HEK293T (cell line): ENCODE data around the gene KANSL1.

Experiments used
- CTCF ChIA-PET: fragments of 350-600 bp; formaldehyde crosslinking; extraction: SDS; loops from one replicate; lab custom pipeline; 2021; ENCODE audit warnings: antibody characterized with exemption, inconsistent platforms; lab: Yijun Ruan, JAX
- POLR2A ChIA-PET: fragments of 350-600 bp; formaldehyde crosslinking; extraction: SDS; loops from one replicate; lab custom pipeline; 2020; ENCODE audit warnings: antibody characterized with exemption, inconsistent platforms; lab: Yijun Ruan, JAX
- DNase-seq: peaks from one replicate; pipeline ENCODE4 v3.0.0; 2012; ENCODE audit warnings: mixed read lengths; ENCODE audit errors: extremely low spot score
- ARNT ChIP-seq: fragments of 450-650 bp; IDR thresholded peaks from 2 replicates; pipeline ENCODE4 v1.6.1; 2017; ENCODE audit warnings: mild to moderate bottlenecking
- BHLHE40 ChIP-seq: fragments of 450-650 bp; IDR thresholded peaks from 2 replicates; pipeline ENCODE4 v1.6.1; 2016; ENCODE audit warnings: mild to moderate bottlenecking, moderate library complexity, borderline replicate concordance
- CTBP1 ChIP-seq: fragments of 450-650 bp; IDR thresholded peaks from 2 replicates; pipeline ENCODE4 v1.6.1; 2016; ENCODE audit warnings: borderline replicate concordance
- ELF4 ChIP-seq: fragments of 450-650 bp; IDR thresholded peaks from 2 replicates; pipeline ENCODE4 v1.6.1; 2017; ENCODE audit warnings: antibody characterized with exemption
- FOXA1 ChIP-seq: fragments of 450-650 bp; IDR thresholded peaks from 2 replicates; pipeline ENCODE4 v1.6.1; 2016; ENCODE audit warnings: mild to moderate bottlenecking
- FOXK2 ChIP-seq: fragments of 450-650 bp; IDR thresholded peaks from 2 replicates; pipeline ENCODE4 v1.6.1; 2016; ENCODE audit warnings: mild to moderate bottlenecking
- FOXM1 ChIP-seq: fragments of 450-650 bp; IDR thresholded peaks from 2 replicates; pipeline ENCODE4 v1.6.1; 2017; ENCODE audit warnings: mild to moderate bottlenecking, borderline replicate concordance
- HDGF ChIP-seq: fragments of 450-650 bp; IDR thresholded peaks from 2 replicates; pipeline ENCODE4 v1.6.1; 2017; ENCODE audit warnings: antibody characterized with exemption, borderline replicate concordance
- L3MBTL2 ChIP-seq: fragments of 450-650 bp; conservative IDR thresholded peaks from 2 replicates; pipeline ENCODE4 v1.6.1; 2016; ENCODE audit warnings: mild to moderate bottlenecking
- LEF1 ChIP-seq: fragments of 450-650 bp; IDR thresholded peaks from 2 replicates; pipeline ENCODE4 v1.6.1; 2017; ENCODE audit warnings: mild to moderate bottlenecking, borderline replicate concordance
- NFRKB ChIP-seq: fragments of 450-650 bp; IDR thresholded peaks from 2 replicates; pipeline ENCODE4 v1.6.1; 2016; ENCODE audit warnings: mild to moderate bottlenecking, moderate library complexity
- SP1 ChIP-seq: fragments of 450-650 bp; IDR thresholded peaks from 2 replicates; pipeline ENCODE4 v1.6.1; 2017
- SUZ12 ChIP-seq: fragments of 450-650 bp; IDR thresholded peaks from 2 replicates; pipeline ENCODE4 v1.6.1; 2016; ENCODE audit warnings: mild to moderate bottlenecking
- TARDBP ChIP-seq: fragments of 450-650 bp; IDR thresholded peaks from 2 replicates; pipeline ENCODE4 v1.6.1; 2016
- ZNF384 ChIP-seq: fragments of 450-650 bp; IDR thresholded peaks from 2 replicates; pipeline ENCODE4 v1.6.1; 2016
- TF ChIP-seq, protein P1 (sequence below): fragments of 450-650 bp; IDR thresholded peaks from 2 replicates; pipeline ENCODE4 v1.6.1; 2016

Gene KANSL1

GRCh38 chr17:45985447-45985846 lies 207.8 kb downstream of the KANSL1 start:
- no peak for DNase-seq
- ChIA-PET POLR2A (interaction anchor here (0.5 kb wide), 1 partner anchor 95 kb away, joined by 3 read pairs; no protein-coding TSS in a partner anchor), CTCF (no interaction called here)
- TF ChIP-seq HDGF (no peak), SP1 (no peak), TARDBP (no peak), LEF1 (no peak), FOXK2 (no peak), ZNF384 (no peak), ARNT (no peak), BHLHE40 (no peak), FOXA1 (no peak), CTBP1 (no peak)

DNA sequence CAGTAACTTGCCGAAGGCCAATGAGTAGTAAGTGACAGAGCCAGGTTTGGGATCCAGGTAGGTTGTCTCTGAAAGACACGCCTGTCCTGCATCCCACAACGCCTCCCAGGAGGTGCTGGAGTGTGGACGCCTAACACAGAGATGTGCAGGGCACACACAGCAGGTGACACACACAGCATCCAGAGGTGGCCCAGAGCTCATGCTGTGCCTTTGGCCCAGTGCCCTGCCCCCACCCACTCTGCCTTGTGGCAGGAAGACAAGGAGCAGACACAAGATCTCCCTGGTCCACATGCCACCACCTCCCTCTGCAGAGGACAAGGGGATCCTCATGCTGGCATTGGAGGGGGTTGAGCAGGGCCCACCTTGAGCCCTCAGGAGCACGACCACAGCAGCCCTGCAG lies 208.9 kb downstream of the KANSL1 start:
- CTCF ChIA-PET, result no interaction called here
- no peak for DNase-seq

GRCh38 chr17:45983614-45984310 lies 209.5 kb downstream of the KANSL1 start:
- DNase-seq, result no peak
- POLR2A ChIA-PET, result no interaction called here
- CTCF ChIA-PET, result interaction anchor here (0.6 kb wide), 1 partner anchor 73 kb away, joined by 4 read pairs; no protein-coding TSS in a partner anchor
- TF ChIP-seq BHLHE40 (no peak), HDGF (no peak), CTBP1 (no peak), FOXM1 (no peak), FOXA1 (no peak), TARDBP (no peak), ELF4 (no peak), FOXK2 (no peak), L3MBTL2 (no peak), SP1 (no peak), SUZ12 (no peak), ARNT (no peak), NFRKB (no peak)
- TF ChIP-seq, protein P1, sequence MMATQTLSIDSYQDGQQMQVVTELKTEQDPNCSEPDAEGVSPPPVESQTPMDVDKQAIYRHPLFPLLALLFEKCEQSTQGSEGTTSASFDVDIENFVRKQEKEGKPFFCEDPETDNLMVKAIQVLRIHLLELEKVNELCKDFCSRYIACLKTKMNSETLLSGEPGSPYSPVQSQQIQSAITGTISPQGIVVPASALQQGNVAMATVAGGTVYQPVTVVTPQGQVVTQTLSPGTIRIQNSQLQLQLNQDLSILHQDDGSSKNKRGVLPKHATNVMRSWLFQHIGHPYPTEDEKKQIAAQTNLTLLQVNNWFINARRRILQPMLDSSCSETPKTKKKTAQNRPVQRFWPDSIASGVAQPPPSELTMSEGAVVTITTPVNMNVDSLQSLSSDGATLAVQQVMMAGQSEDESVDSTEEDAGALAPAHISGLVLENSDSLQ, result no peak

More for the DNA sequence above, 208.9 kb downstream of the KANSL1 start:
- POLR2A ChIA-PET, result no interaction called here
- no peak for TF ChIP-seq CTBP1
- TF ChIP-seq ZNF384, result no peak
- TF ChIP-seq, protein P1, result no peak
- TF ChIP-seq FOXA1, result no peak
- TF ChIP-seq LEF1, result no peak
- TF ChIP-seq FOXM1, result no peak
- TF ChIP-seq FOXK2, result no peak
- no peak for TF ChIP-seq SP1
- no peak for TF ChIP-seq SUZ12
- TF ChIP-seq HDGF, result no peak
- TF ChIP-seq ELF4, result no peak
- TF ChIP-seq L3MBTL2, result no peak
- TF ChIP-seq BHLHE40, result no peak
- TF ChIP-seq TARDBP, result no peak
- no peak for TF ChIP-seq ARNT
- no peak for TF ChIP-seq NFRKB

DNA sequence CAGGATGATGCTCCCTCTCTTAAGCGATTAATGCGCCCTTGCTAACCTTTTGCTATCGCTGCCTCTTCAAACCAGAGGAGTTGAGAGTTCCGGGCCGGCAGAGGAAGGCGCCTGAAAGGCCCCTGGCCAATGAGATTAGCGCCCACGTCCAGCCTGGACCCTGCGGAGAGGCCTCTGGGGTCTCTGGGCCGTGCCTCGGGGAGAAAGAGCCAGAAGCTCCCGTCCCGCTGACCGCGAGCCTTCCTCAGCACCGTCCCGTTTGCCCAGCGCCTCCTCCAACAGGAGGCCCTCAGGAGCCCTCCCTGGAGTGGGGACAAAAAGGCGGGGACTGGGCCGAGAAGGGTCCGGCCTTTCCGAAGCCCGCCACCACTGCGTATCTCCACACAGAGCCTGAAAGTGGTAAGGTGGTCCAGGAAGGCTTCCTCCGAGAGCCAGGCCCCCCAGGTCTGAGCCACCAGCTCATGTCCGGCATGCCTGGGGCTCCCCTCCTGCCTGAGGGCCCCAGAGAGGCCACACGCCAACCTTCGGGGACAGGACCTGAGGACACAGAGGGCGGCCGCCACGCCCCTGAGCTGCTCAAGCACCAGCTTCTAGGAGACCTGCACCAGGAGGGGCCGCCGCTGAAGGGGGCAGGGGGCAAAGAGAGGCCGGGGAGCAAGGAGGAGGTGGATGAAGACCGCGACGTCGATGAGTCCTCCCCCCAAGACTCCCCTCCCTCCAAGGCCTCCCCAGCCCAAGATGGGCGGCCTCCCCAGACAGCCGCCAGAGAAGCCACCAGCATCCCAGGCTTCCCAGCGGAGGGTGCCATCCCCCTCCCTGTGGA lies 210.2 kb downstream of the KANSL1 start:
- no peak for TF ChIP-seq ZNF384
- TF ChIP-seq L3MBTL2, result no peak
- CTCF ChIA-PET, result interaction anchor here (0.6 kb wide), 1 partner anchor 72 kb away, joined by 4 read pairs; no protein-coding TSS in a partner anchor
- POLR2A ChIA-PET, result no interaction called here
- DNase-seq, result no peak

DNA sequence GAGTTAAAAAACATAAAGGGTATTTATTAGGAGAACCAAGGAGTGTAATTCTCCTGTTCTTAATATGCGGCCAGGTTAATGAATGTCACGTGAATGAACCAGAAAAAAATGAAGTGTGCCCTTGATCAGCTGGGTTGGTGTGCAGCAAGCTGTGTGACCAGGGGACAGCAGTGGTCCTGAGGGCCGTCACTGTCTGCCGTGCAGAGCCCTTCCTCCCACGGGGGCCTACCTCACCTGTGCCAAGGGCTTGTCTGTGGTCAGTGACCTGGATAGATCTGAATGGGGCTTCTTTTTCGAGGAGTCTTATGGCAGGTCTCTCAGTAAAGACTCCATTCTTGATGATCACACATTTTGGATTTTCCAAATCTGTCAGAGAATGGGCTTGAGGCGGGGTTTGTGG lies 211.9 kb downstream of the KANSL1 start:
- ChIA-PET CTCF (interaction anchor here (1.1 kb wide), 1 partner anchor 20 kb away, joined by 3 read pairs; no protein-coding TSS in a partner anchor), POLR2A (no interaction called here)
- no peak for DNase-seq
- TF ChIP-seq, protein P1, result no peak
- no peak for TF ChIP-seq CTBP1
- TF ChIP-seq SUZ12, result no peak
- no peak for TF ChIP-seq ZNF384

- POLR2A ChIA-PET, result no interaction called here
- no peak for DNase-seq
- no peak for TF ChIP-seq NFRKB
- no peak for TF ChIP-seq FOXA1
- TF ChIP-seq ELF4, result no peak
- no peak for TF ChIP-seq LEF1
- TF ChIP-seq, protein P1, result no peak
- no peak for TF ChIP-seq L3MBTL2
- TF ChIP-seq CTBP1, result no peak
- no peak for TF ChIP-seq TARDBP
- no peak for TF ChIP-seq SP1
- no peak for TF ChIP-seq FOXM1
- TF ChIP-seq FOXK2, result no peak
- no peak for TF ChIP-seq BHLHE40
- no peak for TF ChIP-seq SUZ12
- no peak for TF ChIP-seq ZNF384
- no peak for TF ChIP-seq HDGF
- no peak for TF ChIP-seq ARNT
- CTCF ChIA-PET, result interaction anchor here (1.9 kb wide), 1 partner anchor 32 kb away, joined by 8 read pairs; no protein-coding TSS in a partner anchor
These were observed 212.4 kb downstream of the KANSL1 start for GRCh38 chr17:45980855-45981254.
